Psoas muscle (tissue), 8 donors: ENCODE data around the gene PLPP3. TPM values are rescaled to one million over a fixed set of nuclear protein-coding genes. Genes with fewer than 3 reads are reported as not detected.

Experiments used
- ATAC-seq, 4 donors: fragments of 200-7000 bp; cut with Tn5 transposase; one replicate each; pipeline ENCODE4 v1.9.1; 2020; ENCODE audit warnings: moderate library complexity in 3 of 4, mild to moderate bottlenecking in 2 of 4
- DNase-seq, 2 donors: peaks; one replicate each; pipeline ENCODE4 v3.0.0-alpha.2; 2020
- H3K27ac ChIP-seq: fragments of 200-600 bp; one replicate; pipeline ENCODE4 v1.8.0; 2022
- H3K27me3 ChIP-seq, 3 donors: fragments of 200-600 bp in 1 of 3; one replicate each; pipeline versions ENCODE4 v1.6.1 to v1.8.0; 2013 to 2022; ENCODE audit warnings: low read length in 2 of 3, mild to moderate bottlenecking in 2 of 3, moderate library complexity in 1 of 3; ENCODE audit not compliant: insufficient read depth in 3 of 3
- H3K36me3 ChIP-seq, 2 donors: fragments of 200-600 bp in 1 of 2; one replicate each; pipeline versions ENCODE4 v1.6.1 to v1.8.0; 2013 to 2022; ENCODE audit warnings: low read depth in 1 of 2, mild to moderate bottlenecking in 1 of 2, moderate library complexity in 1 of 2; ENCODE audit not compliant: insufficient read depth in 1 of 2
- H3K4me1 ChIP-seq: fragments of 200-600 bp; one replicate; pipeline ENCODE4 v1.8.0; 2022
- H3K4me3 ChIP-seq: fragments of 200-600 bp; one replicate; pipeline ENCODE4 v1.8.0; 2022; ENCODE audit warnings: mild to moderate bottlenecking
- H3K9me3 ChIP-seq: fragments of 200-600 bp; one replicate; pipeline ENCODE4 v1.8.0; 2022
- WGBS, 3 donors: extraction: QIAGEN DNeasy Blood & Tissue Kit; methylation state at CpG; one replicate each; pipeline versions ENCODE4 v1.1.6 to v1.1.7; 2013; 5-methylcytosine and 5-hydroxymethylcytosine counted together
- intact Hi-C, 2 donors: fragments of 100-400 bp; cut with DNase I; formaldehyde crosslinking; loops; one replicate each; pipeline versions ENCODE4 v1.11.0 to v1.14.2; 2022
- polyA plus RNA-seq, 3 donors: library from polyadenylated mRNA; stranded (reverse); fragments of 200-250 nt; gene quantifications; one replicate each; pipeline ENCODE4 v1.2.3, GENCODE V29; 2013
- total RNA-seq, 4 donors: library from RNA; stranded (reverse); fragmentation: NEBNext Ultra II Directional in 2 of 4; extraction: Animal tissue kit (Norgen Biotek cat#: 25700) in 2 of 4; gene quantifications; one replicate each; pipeline versions ENCODE4 v1.2.1 to v1.2.4, GENCODE V29; 2021 to 2023
- TF ChIP-seq, protein P1 (sequence below): fragments of 200-600 bp; IDR thresholded peaks from one replicate; pipeline ENCODE4 v1.8.0; 2022; ENCODE audit warnings: antibody characterized with exemption
- donor health status: healthy with polysubstance abuse.
- donor health status: DM: no; HTN: no; CAD: no; lungs with moderate emphysema.
- donor health status: Bipolar disorder and iron deficiency.
- donor health status: healthy.
- donor health status: DM: yes; HTN: yes; CAD: no.
- donor health status: DM: no; HTN: no; CAD: no.
- donor health status: DM: no; HTN: no; CAD: no.
- donor health status: DM: yes; HTN: yes; CAD: no.

Gene PLPP3
- total and polyA plus RNA-seq, 7 donors = 35.5 to 69.1 (median 46.3) TPM

DNA sequence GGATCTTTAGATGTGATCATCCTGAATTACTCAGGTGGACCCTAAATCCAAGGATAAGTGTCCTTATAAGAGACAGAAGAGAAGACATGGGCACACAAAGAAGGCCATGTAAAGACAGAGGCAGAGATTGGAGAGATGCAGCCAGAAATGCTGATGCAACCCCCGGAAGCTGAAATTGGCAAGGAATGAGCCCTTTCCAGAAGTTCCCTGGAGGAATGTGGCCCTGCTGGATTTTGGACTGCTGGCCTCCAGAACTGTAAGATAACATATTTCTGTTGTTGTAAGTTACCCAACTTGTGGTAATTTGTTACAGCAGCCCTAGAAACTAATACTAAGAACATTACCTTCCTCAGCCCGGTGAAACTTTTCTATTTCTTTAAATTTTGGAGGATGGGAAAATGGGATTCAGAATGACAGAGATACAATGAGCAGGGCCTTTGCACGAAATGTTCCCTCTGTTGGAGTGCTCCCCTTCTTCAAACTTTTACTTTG is 11.2 kb upstream of the PLPP3 start:
- TF ChIP-seq, protein P1, sequence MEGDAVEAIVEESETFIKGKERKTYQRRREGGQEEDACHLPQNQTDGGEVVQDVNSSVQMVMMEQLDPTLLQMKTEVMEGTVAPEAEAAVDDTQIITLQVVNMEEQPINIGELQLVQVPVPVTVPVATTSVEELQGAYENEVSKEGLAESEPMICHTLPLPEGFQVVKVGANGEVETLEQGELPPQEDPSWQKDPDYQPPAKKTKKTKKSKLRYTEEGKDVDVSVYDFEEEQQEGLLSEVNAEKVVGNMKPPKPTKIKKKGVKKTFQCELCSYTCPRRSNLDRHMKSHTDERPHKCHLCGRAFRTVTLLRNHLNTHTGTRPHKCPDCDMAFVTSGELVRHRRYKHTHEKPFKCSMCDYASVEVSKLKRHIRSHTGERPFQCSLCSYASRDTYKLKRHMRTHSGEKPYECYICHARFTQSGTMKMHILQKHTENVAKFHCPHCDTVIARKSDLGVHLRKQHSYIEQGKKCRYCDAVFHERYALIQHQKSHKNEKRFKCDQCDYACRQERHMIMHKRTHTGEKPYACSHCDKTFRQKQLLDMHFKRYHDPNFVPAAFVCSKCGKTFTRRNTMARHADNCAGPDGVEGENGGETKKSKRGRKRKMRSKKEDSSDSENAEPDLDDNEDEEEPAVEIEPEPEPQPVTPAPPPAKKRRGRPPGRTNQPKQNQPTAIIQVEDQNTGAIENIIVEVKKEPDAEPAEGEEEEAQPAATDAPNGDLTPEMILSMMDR = no peak
- DNase-seq (no peak), ATAC-seq (no peak)
- no peaks in the 10 kb centered on the region for H3K4me1 ChIP-seq
- no peaks in the 10 kb centered on the region for H3K27me3 ChIP-seq
- no peaks in the 10 kb centered on the region for H3K9me3 ChIP-seq
- intact Hi-C loops = no loop called here
- H3K27ac ChIP-seq = no peak overlapping the region
- WGBS, 3 donors = 70 to 74% (median 74%) methylated on average over 3 of the region's 3 CpGs
- no peak overlapping the region for H3K4me3 ChIP-seq
- H3K36me3 ChIP-seq = no peaks in the 10 kb centered on the region

DNA sequence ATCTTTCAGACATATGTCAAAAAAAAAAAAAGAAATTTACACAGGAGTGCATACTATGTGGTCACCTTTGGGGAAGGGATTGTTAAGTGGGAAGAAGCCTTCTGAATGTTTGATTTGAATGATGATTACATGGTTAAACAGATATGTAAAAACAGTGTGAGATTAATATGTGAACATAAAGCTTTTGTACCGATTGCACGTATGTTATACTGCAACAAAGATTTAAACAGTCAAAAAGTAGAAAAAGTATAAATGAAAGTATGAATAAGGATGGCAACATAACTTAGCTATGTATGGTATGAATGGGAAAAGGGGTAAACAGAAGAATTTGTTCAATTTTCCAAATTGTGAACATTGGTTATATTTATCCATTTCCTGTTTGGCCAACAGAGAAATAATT is 10.0 kb upstream of the PLPP3 start:
- WGBS, 3 donors = 95 to 100% (median 99%) methylated on average over 2 of the region's 2 CpGs
- H3K4me3 ChIP-seq = no peak overlapping the region
- no peaks in the 10 kb centered on the region for H3K27me3 ChIP-seq
- H3K4me1 ChIP-seq = no peaks in the 10 kb centered on the region
- no peak for ATAC-seq
- no peak overlapping the region for H3K27ac ChIP-seq
- no peaks in the 10 kb centered on the region for H3K9me3 ChIP-seq
- TF ChIP-seq, protein P1 = no peak
- no peaks in the 10 kb centered on the region for H3K36me3 ChIP-seq
- no peak for DNase-seq
- intact Hi-C loops = loop anchor here (2.0 to 10.0 kb wide), 2 partner anchors 1305 to 1455 kb away; no protein-coding TSS in a partner anchor

DNA sequence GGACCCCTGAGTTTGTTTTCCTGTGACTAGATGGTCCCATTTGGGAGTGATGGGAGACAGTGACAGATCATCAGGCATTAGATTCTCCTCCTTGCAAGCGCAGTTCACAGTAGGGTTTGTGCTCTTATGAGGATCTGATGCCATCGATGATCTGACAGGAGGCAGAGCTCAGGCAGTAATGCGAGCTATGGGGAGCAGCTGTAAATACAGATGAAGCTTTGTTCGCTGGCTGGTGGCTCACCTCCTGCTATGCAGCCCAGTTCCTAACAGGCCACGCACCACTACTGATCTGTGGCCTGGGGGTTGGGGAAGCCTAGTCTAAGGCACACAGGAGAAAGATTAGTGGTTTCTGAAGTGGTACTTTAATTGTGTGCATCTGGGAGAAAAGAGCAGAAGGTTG is 7.1 kb upstream of the PLPP3 start:
- H3K27me3 ChIP-seq = no peaks in the 10 kb centered on the region
- no peak for ATAC-seq
- H3K36me3 ChIP-seq = no peaks in the 10 kb centered on the region
- H3K4me1 ChIP-seq = peaks cover 3% of the 10 kb centered on the region
- no peak for DNase-seq
- 78 to 84% (median 81%) methylated on average over 5 of the region's 5 CpGs for WGBS, 3 donors
- H3K27ac ChIP-seq = no peak overlapping the region
- H3K9me3 ChIP-seq = no peaks in the 10 kb centered on the region
- intact Hi-C loops = loop anchor here in 1 of 2 donors (10.0 kb wide), 1 partner anchor 1452 kb away; no protein-coding TSS in a partner anchor
- H3K4me3 ChIP-seq = no peak overlapping the region
- TF ChIP-seq, protein P1 = no peak

DNA sequence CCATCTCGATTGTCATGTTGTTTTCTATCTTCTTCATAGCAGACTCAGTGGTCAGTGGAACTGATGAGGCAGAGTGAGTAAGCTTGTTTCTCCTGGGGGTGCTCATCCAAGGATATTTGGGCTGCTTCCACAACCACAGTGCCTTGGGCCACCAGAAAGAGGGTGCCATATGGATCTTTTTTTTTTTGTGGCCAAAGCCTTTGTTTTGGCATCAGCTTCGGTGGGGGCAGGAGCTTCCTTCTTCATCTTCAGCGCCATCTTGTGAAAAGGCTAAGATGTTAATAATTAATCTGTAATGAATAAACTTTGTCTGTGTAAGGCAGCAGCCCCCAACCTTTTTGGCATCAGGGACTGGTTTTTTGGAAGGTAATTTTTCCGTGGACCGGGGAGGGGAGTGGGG is 6.6 kb upstream of the PLPP3 start:
- intact Hi-C loops = loop anchor here in 1 of 2 donors (2.0 to 10.0 kb wide), 3 partner anchors 1211 to 1451 kb away; no protein-coding TSS in a partner anchor
- TF ChIP-seq, protein P1 = no peak
- Histone ChIP-seq H3K27me3 (no peaks in the 10 kb centered on the region), H3K4me1 (peaks cover 3% of the 10 kb centered on the region), H3K4me3 (no peak overlapping the region), H3K27ac (no peak overlapping the region), H3K9me3 (no peaks in the 10 kb centered on the region), H3K36me3 (no peaks in the 10 kb centered on the region)
- ATAC-seq = no peak
- 78 to 89% (median 83%) methylated on average over 5 of the region's 5 CpGs for WGBS, 3 donors
- no peak for DNase-seq
